NCI-H1694 (cell line): ENCODE measurements around the gene RAPGEF3.
A peak's percentile ranks its signal among the peaks of the same experiment; 100 is the strongest.

Experiments
- DNase-seq: peaks from one replicate; lab custom pipeline; 2025; lab: John Stamatoyannopoulos, UW

The RAPGEF3 gene

GRCh38 chr12:47743311-47743860 is 15.3 kb downstream of the RAPGEF3 start:
- DNase-seq, result no peak

- no peak for DNase-seq
These were observed 16.3 kb downstream of the RAPGEF3 start for GRCh38 chr12:47742253-47742825.

GRCh38 chr12:47741340-47741703 is 17.4 kb downstream of the RAPGEF3 start:
- DNase-seq, result peak; percentile 63

DNA sequence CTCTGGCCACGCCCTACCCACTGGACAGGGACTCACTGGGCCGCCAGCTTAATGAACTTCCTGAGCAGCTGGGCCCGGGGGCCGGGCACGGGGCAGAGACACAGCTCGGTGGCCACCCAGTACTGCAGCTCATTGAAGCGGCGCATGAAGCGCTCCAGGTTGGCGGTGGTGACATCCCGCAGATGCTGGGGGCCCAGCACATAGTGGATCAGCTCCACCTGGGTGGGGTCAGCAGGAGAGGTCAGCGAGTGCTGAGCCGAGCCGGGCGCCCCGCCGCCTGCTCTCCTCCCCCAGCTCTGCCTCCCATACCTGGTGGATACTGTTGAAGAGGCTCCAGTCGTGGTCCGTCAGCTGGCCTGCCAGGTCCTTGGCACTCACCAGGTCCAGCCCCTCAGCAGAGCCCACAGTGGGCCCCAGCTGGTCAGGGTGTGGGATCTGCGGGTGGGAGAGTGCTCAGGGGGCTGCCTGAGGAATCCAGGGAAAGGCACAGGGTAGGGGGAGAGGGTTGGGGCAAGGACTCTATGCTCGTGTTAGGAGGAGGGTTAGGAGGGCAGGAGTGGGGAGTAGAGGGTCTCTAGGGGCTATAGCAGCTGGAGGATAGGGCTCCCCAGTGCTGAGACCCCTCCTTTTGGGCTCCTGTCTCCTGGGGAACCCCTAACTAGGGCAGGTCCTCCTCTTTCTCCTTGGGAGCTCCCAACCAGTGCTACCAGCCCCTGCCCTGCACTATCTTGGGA is 17.9 kb downstream of the RAPGEF3 start:
- DNase-seq, result no peak

GRCh38 chr12:47739979-47740378 is 18.7 kb downstream of the RAPGEF3 start:
- DNase-seq, result no peak

GRCh38 chr12:47739297-47739696 is 19.4 kb downstream of the RAPGEF3 start:
- no peak for DNase-seq

DNA sequence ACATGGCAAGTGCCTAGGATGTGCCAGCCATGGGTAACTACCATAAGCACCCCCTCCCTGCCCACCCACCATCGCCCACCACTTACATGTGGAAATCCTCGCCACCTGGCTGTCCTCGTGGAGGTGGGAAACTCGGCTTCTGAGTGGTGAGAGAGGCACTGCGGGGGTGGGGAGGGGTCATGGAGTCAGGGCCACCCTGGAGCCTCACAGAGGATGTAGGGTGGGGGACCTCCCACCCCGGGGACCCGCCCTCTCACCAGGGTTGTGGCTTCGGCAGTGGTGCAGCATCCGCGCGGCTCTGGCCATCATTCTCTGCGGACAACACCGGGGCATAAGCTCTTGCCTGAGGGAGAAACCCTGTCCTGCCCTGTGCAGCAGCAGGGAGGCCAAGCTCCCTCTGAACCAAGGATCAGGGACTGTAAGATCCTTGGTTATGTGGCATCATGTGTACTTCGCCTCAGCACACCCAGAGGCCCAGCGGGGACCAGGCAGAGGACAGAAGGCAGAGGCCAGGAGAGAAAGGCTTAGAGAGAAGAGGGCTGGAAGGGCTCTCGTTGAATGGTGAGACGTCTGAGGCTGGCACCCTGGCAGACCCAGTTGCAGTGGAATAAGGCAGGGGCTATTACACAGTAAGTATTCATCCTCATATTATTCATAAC is 20.6 kb downstream of the RAPGEF3 start:
- no peak for DNase-seq

DNA sequence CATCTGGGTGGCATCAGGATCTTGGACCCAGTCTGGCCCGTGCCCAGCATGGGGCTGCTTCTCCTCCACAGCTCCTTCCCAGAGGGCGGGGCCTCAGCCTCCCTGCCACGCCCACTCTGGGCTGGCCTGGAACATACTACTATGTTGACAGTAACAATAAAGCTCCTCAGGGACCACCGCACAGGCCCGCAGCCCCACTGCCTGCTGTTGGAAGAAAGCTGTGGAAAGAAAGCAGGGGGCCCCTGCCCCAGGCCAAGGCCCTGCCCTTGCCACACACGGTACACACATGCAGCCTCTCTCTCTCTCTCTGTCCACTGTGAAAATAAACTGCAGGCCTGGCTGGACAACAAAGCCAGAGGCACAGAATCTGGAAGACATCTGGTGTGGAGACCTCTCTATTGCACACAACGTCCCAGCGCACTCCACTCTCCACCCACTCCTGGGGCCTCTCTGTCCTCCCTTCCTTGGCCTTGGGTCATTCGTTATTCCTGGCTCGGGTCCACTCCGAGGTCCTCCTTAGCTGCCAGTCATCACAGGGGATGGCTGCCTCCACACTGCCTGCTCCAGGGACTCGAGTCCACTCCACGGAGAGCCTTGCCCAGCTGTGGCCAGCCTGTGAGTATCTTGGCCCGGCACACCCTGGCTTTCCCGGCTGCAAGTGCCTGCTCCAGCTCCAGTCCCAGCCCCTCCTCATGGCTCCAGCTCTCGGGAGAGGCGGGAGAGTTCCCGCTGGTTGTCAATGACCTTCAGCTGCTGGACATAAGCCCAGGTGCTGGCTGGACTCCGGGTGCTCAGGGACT is 21.6 kb downstream of the RAPGEF3 start:
- no peak for DNase-seq

GRCh38 chr12:47736216-47736615 is 22.5 kb downstream of the RAPGEF3 start:
- DNase-seq, result no peak

DNA sequence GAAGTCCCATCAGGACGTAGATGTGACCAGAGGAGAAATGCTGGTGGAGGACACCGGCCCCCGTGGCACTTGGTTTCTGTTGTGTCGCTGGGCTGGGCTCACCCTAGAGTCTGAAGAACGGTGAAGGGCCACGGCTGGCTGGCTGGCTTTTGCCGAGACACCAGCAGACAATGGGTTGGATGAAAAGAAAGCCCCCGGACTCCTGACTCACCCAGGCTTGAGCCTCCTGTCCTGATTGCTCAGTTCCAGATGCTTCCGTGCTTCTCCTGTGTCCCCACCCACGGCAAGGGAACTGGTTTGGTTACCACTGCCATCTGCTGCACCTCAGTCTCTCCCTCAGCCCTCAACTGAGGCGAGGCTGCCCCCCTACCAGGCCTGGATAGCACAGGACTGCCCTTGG is 23.0 kb downstream of the RAPGEF3 start:
- no peak for DNase-seq

- DNase-seq, result no peak
These were observed 23.8 kb downstream of the RAPGEF3 start for GRCh38 chr12:47734725-47735480.

- no peak for DNase-seq
These were observed 25.5 kb downstream of the RAPGEF3 start for GRCh38 chr12:47733142-47733541.

GRCh38 chr12:47732504-47732903 is 26.2 kb downstream of the RAPGEF3 start:
- DNase-seq, result no peak

DNA sequence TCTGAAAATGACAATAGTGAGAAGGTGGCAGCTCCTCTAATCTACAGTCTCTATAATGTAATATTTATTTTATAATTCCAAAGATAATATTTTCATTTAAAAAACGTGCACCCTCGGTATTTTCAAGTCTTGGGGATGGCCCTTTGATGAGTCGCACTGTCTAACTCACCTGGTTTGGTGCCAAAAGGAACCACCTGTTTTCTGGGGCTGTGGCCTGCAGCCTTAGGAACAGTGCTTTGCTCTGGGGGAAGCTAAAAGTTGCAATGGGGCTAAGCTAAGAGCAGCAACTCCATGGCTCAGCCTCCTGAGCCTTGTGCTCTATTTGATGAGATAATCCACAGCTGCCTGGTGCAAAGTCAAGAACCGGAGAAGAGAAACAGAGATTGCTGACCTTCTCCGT is 27.0 kb downstream of the RAPGEF3 start:
- DNase-seq, result no peak

GRCh38 chr12:47730341-47730744 is 28.3 kb downstream of the RAPGEF3 start:
- no peak for DNase-seq

DNA sequence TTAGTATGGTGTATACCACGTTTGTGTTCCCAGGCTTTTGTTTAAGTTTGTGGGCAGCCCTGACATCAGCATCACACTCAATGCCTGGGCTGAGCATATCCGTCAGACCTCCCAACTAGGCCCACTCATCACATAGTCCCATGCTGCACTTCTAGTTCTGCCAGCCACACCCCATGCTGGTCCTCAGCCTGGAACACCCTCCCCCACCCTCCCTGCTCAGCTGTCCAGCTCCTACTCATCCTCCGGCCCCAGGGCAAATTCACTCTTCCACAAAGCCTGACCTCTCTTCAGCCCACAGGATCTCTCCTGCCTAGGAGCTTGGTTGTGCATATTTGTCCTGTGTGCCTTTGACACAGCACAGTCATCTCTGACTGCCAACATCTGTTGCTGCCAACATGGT is 29.4 kb downstream of the RAPGEF3 start:
- no peak for DNase-seq

GRCh38 chr12:47725893-47726292 is 32.8 kb downstream of the RAPGEF3 start:
- DNase-seq, result no peak

DNA sequence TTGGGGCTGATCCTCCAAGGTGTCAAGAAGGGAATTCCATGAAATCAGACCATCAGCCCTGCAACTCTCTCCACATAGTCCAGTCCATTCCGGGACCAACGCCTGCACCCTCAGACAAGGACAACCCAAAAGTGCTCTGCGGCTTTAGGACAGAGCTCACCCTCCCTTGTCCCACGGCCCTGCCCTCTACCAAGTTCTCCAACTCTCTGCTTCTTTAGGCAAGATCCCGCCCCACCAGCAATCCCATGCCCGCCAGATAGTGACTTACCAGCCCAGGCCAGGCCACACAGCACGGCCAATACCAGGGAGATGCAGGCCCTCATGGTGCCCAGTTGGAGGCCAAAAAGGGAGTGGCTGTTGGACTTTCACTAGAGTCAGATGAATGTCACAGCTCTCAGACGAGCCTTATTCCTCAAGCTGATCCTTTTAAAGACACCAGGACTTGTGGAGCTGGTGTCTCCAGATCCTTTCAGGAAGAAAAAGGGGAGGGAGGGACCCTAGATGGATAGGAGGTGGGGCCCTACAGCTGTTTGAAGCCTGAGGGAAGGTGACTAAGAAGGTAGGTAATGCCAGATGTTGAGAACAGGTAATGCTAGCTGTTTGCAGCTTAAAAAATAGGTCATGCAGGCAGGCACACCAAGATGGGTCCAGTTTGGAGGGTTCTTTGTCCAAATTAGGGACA is 33.4 kb downstream of the RAPGEF3 start, which contains the start of gene ENDOU:
Gene ENDOU (minus strand): TSS at position 400 of the 682 bp plus-strand sequence. CDS start 77 bp downstream, at position 323.
- DNase-seq, result no peak

GRCh38 chr12:47722941-47723631 is 35.6 kb downstream of the RAPGEF3 start:
- DNase-seq, result no peak

DNA sequence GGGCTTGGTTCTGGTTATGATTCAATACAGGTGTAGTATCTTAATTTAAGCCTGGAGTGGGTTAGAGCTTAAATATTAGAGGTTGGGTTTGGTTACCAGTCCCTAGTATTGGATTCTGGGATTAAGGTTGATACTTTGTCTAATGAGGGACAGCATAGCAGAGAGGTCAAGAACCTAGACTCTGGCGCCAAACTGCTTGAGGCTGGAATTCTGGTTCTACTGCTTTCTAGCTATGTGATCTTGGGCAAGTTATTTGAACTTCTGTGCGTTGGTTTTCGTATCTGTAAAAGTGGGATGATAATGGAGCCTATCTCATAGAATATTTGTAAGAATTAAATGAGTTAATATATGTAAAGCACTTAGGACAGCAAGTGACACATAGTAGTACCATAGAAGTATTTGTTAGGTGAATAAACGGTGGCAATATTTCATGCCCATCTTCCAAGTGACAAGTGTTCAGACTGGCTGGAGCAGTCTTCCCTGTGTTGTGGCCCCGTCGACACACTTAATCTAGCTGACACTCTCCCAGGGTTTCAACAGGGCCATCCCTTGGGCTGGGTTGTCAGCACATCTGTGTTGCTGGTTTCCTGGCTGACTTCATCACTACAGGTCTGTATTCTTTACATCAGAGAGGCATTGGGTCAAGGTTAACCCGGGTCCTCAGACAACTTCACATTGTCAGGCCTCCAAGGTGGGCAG is 36.4 kb downstream of the RAPGEF3 start:
- no peak for DNase-seq
